Measurements from ENCODE around the gene VDAC2. TPM values are rescaled to one million over a fixed set of nuclear protein-coding genes. Genes with fewer than 3 reads are reported as not detected.

VDAC2 gene
- total RNA-seq, 4 donors from 2014 or later: 118 to 152 (median 138) TPM

DNA sequence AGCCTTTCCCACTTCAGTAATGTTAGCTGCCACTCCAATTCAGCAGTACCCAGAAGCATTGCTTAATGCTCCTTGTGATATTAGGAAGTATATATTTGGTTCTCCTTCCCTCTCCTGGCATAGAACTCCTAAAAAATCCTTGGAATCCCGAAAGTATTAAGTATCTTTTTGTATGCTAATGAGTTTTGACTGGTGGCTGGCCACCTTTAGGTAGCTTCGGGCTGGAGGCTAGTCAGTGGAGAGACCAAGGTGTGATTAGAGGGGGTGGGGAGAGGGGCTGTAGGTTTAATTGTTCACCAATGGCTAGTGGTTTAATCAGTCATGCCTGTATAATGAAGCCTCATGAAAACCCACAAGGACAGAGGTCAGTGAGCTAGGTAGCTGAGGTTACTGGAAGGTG lies 12.9 kb downstream of the VDAC2 start:
- TF ChIP-seq, protein P1, sequence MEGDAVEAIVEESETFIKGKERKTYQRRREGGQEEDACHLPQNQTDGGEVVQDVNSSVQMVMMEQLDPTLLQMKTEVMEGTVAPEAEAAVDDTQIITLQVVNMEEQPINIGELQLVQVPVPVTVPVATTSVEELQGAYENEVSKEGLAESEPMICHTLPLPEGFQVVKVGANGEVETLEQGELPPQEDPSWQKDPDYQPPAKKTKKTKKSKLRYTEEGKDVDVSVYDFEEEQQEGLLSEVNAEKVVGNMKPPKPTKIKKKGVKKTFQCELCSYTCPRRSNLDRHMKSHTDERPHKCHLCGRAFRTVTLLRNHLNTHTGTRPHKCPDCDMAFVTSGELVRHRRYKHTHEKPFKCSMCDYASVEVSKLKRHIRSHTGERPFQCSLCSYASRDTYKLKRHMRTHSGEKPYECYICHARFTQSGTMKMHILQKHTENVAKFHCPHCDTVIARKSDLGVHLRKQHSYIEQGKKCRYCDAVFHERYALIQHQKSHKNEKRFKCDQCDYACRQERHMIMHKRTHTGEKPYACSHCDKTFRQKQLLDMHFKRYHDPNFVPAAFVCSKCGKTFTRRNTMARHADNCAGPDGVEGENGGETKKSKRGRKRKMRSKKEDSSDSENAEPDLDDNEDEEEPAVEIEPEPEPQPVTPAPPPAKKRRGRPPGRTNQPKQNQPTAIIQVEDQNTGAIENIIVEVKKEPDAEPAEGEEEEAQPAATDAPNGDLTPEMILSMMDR (IDR thresholded peaks at IDR 0.05): no peak
- no peak for TF ChIP-seq POLR2A (IDR thresholded peaks at IDR 0.05)
- Histone ChIP-seq H3K27ac (peak overlapping the region in 2 of 4 donors; percentile 61 to 78), H3K4me1 (peaks cover 0 to 57% (median 2%) of the 10 kb centered on the region in 4 donors), H3K36me3 (peaks cover 0 to 80% (median 3%) of the 10 kb centered on the region in 3 donors), H3K27me3 (no peaks in the 10 kb centered on the region), H3K4me3 (no peak overlapping the region), H3K9me3 (no peaks in the 10 kb centered on the region)
- no peak for DNase-seq

- TF ChIP-seq POLR2A (IDR thresholded peaks at IDR 0.05): no peak
- TF ChIP-seq, protein P1 (IDR thresholded peaks at IDR 0.05): no peak
- DNase-seq: no peak
- Histone ChIP-seq H3K27ac (peak overlapping the region; percentile 38 to 78 (median 50)), H3K4me3 (no peak overlapping the region), H3K9me3 (no peaks in the 10 kb centered on the region), H3K27me3 (no peaks in the 10 kb centered on the region), H3K36me3 (peaks cover 0 to 59% (median 0%) of the 10 kb centered on the region in 3 donors), H3K4me1 (peaks cover 0 to 69% (median 5%) of the 10 kb centered on the region in 4 donors)
Measured at GRCh38 chr10:75226095-75226494, 15.5 kb downstream of the VDAC2 start.

- Histone ChIP-seq H3K4me1 (peaks cover 0 to 69% (median 5%) of the 10 kb centered on the region in 4 donors), H3K27me3 (no peaks in the 10 kb centered on the region), H3K9me3 (no peaks in the 10 kb centered on the region), H3K27ac (peak overlapping the region; percentile 38 to 78 (median 58)), H3K4me3 (no peak overlapping the region), H3K36me3 (peaks cover 0 to 59% (median 0%) of the 10 kb centered on the region in 3 donors)
- no peak for DNase-seq
- TF ChIP-seq POLR2A (IDR thresholded peaks at IDR 0.05): no peak
- TF ChIP-seq, protein P1 (IDR thresholded peaks at IDR 0.05): no peak
Measured at GRCh38 chr10:75226656-75227055, 16.1 kb downstream of the VDAC2 start.

DNA sequence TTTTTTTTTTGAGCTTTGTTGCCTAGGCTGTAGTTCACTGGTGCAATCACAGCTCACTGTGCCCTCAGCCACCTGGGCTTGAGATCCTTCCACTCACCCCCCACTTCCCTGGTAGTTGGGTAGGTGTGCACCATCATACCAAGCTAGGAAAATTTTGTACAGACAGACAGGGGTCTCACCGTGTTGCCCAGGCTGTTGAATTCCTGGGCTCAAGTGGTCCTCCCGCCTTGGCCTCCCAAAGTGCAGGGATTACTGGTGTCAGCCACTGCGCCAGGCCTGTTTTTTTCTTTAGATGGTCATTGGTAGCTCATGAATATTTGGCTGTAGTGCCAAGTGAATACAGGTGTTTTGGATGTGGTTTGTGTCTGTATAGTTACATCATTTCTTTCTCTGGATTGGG lies 17.7 kb downstream of the VDAC2 start:
- Histone ChIP-seq H3K4me3 (no peak overlapping the region), H3K4me1 (peaks cover 0 to 63% (median 5%) of the 10 kb centered on the region in 4 donors), H3K27me3 (no peaks in the 10 kb centered on the region), H3K36me3 (peaks cover 0 to 59% (median 0%) of the 10 kb centered on the region in 3 donors), H3K9me3 (no peaks in the 10 kb centered on the region), H3K27ac (peak overlapping the region in 1 of 4 donors; percentile 9)
- TF ChIP-seq POLR2A (IDR thresholded peaks at IDR 0.05): no peak
- DNase-seq: no peak

DNA sequence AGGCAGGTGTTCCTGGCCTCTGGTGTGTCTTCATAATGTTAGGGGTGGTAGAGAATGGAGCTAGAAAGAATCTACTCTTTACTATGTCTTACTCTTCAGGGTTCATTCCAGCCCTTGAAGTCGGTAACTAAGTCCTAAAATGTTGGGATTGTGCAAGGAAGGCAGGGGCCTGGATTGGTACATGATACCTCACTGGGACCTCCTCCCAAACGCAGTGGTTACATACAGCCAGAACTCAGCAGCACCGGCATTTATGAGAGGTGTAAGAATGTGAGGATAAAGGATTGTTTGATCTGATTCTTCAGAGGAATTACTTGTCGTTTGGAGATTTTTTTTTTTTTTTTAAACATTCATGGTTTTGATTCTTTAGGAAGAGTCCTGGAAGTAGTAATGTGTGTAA lies 18.2 kb downstream of the VDAC2 start:
- TF ChIP-seq, protein P1 (IDR thresholded peaks at IDR 0.05): no peak
- TF ChIP-seq POLR2A (IDR thresholded peaks at IDR 0.05): no peak
- Histone ChIP-seq H3K27me3 (no peaks in the 10 kb centered on the region), H3K9me3 (no peaks in the 10 kb centered on the region), H3K4me3 (no peak overlapping the region), H3K4me1 (peaks cover 0 to 63% (median 8%) of the 10 kb centered on the region in 4 donors), H3K27ac (peak overlapping the region in 1 of 4 donors; percentile 9), H3K36me3 (peaks cover 0 to 56% (median 0%) of the 10 kb centered on the region in 3 donors)
- DNase-seq: no peak

DNA sequence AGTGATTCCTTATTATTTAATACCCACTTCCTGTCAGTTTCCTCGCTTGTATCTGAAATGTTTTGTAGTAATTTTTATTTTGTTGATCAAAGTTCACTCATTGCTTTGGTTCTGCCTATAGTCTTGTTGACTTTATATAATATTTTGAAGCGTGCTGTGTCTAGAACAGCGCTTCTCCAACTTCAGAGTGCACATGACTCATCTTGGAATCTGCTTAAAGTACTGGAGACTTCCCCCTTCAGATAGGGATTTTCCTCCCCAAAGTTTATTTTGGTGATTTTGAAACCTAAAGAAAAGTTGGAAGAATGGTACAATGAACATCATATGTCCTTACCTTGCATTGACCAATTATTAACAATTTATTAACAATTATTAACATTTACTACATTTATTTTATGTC lies 19.4 kb downstream of the VDAC2 start:
- peaks cover 0 to 46% (median 0%) of the 10 kb centered on the region in 3 donors for H3K36me3 ChIP-seq
- DNase-seq: no peak
- peaks cover 0 to 60% (median 10%) of the 10 kb centered on the region in 4 donors for H3K4me1 ChIP-seq
- H3K4me3 ChIP-seq: no peak overlapping the region
- TF ChIP-seq, protein P1 (IDR thresholded peaks at IDR 0.05): no peak
- no peak for TF ChIP-seq POLR2A (IDR thresholded peaks at IDR 0.05)
- no peaks in the 10 kb centered on the region for H3K27me3 ChIP-seq
- no peaks in the 10 kb centered on the region for H3K9me3 ChIP-seq
- H3K27ac ChIP-seq: peak overlapping the region in 1 of 4 donors; percentile 6

All from Peyer's patch (tissue), 4 donors.